Putamen (tissue), 1 donor: ENCODE measurements around the gene FAM47E.
"Not testable (repeated sequence)": the region's sequence is repeated elsewhere in the genome, so short reads cannot be mapped to it uniquely, and the experiment has no call there.

Experiments
- DNase-seq: peaks from one replicate; pipeline ENCODE4 v3.0.0-alpha.2; 2016; ENCODE audit warnings: low spot score

FAM47E gene

GRCh38 chr4:76270244-76271175, 19.0 kb downstream of the FAM47E start:
- DNase-seq = no peak

- no peak for DNase-seq
Measured at GRCh38 chr4:76271248-76271647, 19.7 kb downstream of the FAM47E start.

GRCh38 chr4:76272073-76272472, 20.6 kb downstream of the FAM47E start:
- DNase-seq = no peak

- no peak for DNase-seq
Measured at GRCh38 chr4:76272582-76272981, 21.1 kb downstream of the FAM47E start.

GRCh38 chr4:76272999-76273398, 21.5 kb downstream of the FAM47E start:
- no peak for DNase-seq

- DNase-seq = no peak
Measured at GRCh38 chr4:76275486-76276124, 24.1 kb downstream of the FAM47E start.

- no peak for DNase-seq
Measured at GRCh38 chr4:76276813-76277212, 25.3 kb downstream of the FAM47E start.

GRCh38 chr4:76277667-76278066, 26.1 kb downstream of the FAM47E start:
- DNase-seq = no peak

- no peak for DNase-seq
Measured at GRCh38 chr4:76278583-76278982, 27.1 kb downstream of the FAM47E start.

GRCh38 chr4:76279462-76279861, 27.9 kb downstream of the FAM47E start:
- no peak for DNase-seq

GRCh38 chr4:76280488-76281441, 29.2 kb downstream of the FAM47E start:
- DNase-seq = no peak

- not testable (repeated sequence) for DNase-seq
Measured at GRCh38 chr4:76281594-76281993, 30.1 kb downstream of the FAM47E start.

GRCh38 chr4:76282941-76283689, 31.6 kb downstream of the FAM47E start:
- no peak for DNase-seq

GRCh38 chr4:76283900-76284299, 32.4 kb downstream of the FAM47E start:
- DNase-seq = no peak

- DNase-seq = not testable (repeated sequence)
Measured at GRCh38 chr4:76287811-76288210, 36.3 kb downstream of the FAM47E start.

- no peak for DNase-seq
Measured at GRCh38 chr4:76292730-76293129, 41.2 kb downstream of the FAM47E start.

- no peak for DNase-seq
Measured at GRCh38 chr4:76293772-76294171, 42.3 kb downstream of the FAM47E start.

- DNase-seq = no peak
Measured at GRCh38 chr4:76296286-76296820, 44.8 kb downstream of the FAM47E start.

GRCh38 chr4:76298227-76298626, 46.7 kb downstream of the FAM47E start:
- DNase-seq = no peak

GRCh38 chr4:76300012-76300411, 48.5 kb downstream of the FAM47E start:
- DNase-seq = no peak
